HG03575 (cell line): Measurements from ENCODE around the gene CHD9NB.

Experiments
- ATAC-seq: cut with Tn5 transposase; IDR thresholded peaks from one replicate; pipeline ENCODE4 v1.9.1; 2021; ENCODE audit not compliant: unreplicated experiment, insufficient number of reproducible peaks, low FRiP score; ENCODE audit errors: extremely low read depth

CHD9NB gene

GRCh38 chr16:53052519-53053501, at the start of gene CHD9NB:
CHD9NB (minus strand) TSS chr16:53052897; CDS start chr16:53044158, 8,739 bp downstream.
- ATAC-seq, result no peak

GRCh38 chr16:53100889-53101288, 48.2 kb upstream of the CHD9NB start:
- ATAC-seq, result no peak

- no peak for ATAC-seq
Measured at GRCh38 chr16:53100131-53100748, 47.5 kb upstream of the CHD9NB start.

GRCh38 chr16:53099318-53100130, 46.8 kb upstream of the CHD9NB start:
- ATAC-seq, result peak; percentile 30

- ATAC-seq, result peak; percentile 18
Measured at GRCh38 chr16:53098526-53099317, 46.0 kb upstream of the CHD9NB start.

GRCh38 chr16:53097190-53097589, 44.5 kb upstream of the CHD9NB start:
- ATAC-seq, result no peak

- peak; percentile 30 for ATAC-seq
Measured at GRCh38 chr16:53094013-53094630, 41.4 kb upstream of the CHD9NB start.

GRCh38 chr16:53093162-53093744, 40.6 kb upstream of the CHD9NB start:
- ATAC-seq, result no peak

- ATAC-seq, result no peak
Measured at GRCh38 chr16:53092284-53092683, 39.6 kb upstream of the CHD9NB start.

GRCh38 chr16:53091466-53092211, 38.9 kb upstream of the CHD9NB start:
- ATAC-seq, result peak; percentile 27

- no peak for ATAC-seq
Measured at GRCh38 chr16:53090591-53091411, 38.1 kb upstream of the CHD9NB start.

- ATAC-seq, result no peak
Measured at GRCh38 chr16:53090286-53090590, 37.5 kb upstream of the CHD9NB start.

- ATAC-seq, result no peak
Measured at GRCh38 chr16:53089434-53090285, 37.0 kb upstream of the CHD9NB start.

- ATAC-seq, result no peak
Measured at GRCh38 chr16:53087101-53087500, 34.4 kb upstream of the CHD9NB start.

- no peak for ATAC-seq
Measured at GRCh38 chr16:53085931-53086421, 33.3 kb upstream of the CHD9NB start.
